SK-N-SH (cell line): Measurements from ENCODE around the gene AUTS2. TPM values are rescaled to one million over a fixed set of nuclear protein-coding genes. Genes with fewer than 3 reads are reported as not detected.

Experiments
- CTCF ChIA-PET: fragments of 300-600, 350-600 bp; formaldehyde crosslinking; extraction: SDS; loops from one replicate; lab custom pipeline; 2021; lab: Yijun Ruan, JAX
- POLR2A ChIA-PET: fragments of 350-600 bp; sonication (Branson Sonifier 250); formaldehyde crosslinking; extraction: SDS; loops from one replicate; lab custom pipeline; 2020; ENCODE audit warnings: antibody characterized with exemption, inconsistent platforms; lab: Yijun Ruan, JAX
- DNase-seq: peaks from one replicate; pipeline ENCODE4 v3.0.0; 2012
- H2AFZ ChIP-seq: fragments of 200-600 bp; sonication (generic); 2 replicates; pipeline ENCODE4 v1.8.1; 2016; ENCODE audit warnings: antibody characterized with exemption, mild to moderate bottlenecking, low read depth
- H3F3A ChIP-seq: fragments of 200-600 bp; sonication (generic); replicated peaks from 2 replicates; pipeline ENCODE3; 2016; ENCODE audit warnings: antibody characterized with exemption, mild to moderate bottlenecking; ENCODE audit not compliant: insufficient read depth
- H3K27ac ChIP-seq, 2 experiments: fragments of 200-500 bp in 1 of 2; fragments of 200-600 bp in 1 of 2; sonication (Bioruptor generic) in 1 of 2; sonication (generic), shearing (Covaris generic) in 1 of 2; 2 replicates each; pipeline versions ENCODE4 v1.5.1 to v1.6.1; 2014 to 2016; ENCODE audit warnings: low read depth in 2 of 2, inconsistent platforms in 1 of 2, low read length in 1 of 2, mild to moderate bottlenecking in 1 of 2, mixed read lengths in 1 of 2
- H3K27me3 ChIP-seq: fragments of 200-600 bp; sonication (generic), shearing (Covaris generic); 2 replicates; pipeline ENCODE4 v1.6.1; 2016; ENCODE audit warnings: mixed run types; ENCODE audit not compliant: insufficient read depth
- H3K36me3 ChIP-seq, 2 experiments: fragments of 200-500 bp in 1 of 2; fragments of 200-600 bp in 1 of 2; sonication (Bioruptor generic) in 1 of 2; sonication (generic) in 1 of 2; replicated peaks in 1 of 2; 2 replicates each; pipeline versions ENCODE3 to v1.5.1; 2014 to 2016; ENCODE audit warnings: low read length in 1 of 2, mild to moderate bottlenecking in 1 of 2; ENCODE audit not compliant: insufficient read depth in 2 of 2, control insufficient read depth in 1 of 2
- H3K4me1 ChIP-seq, 2 experiments: fragments of 200-500 bp in 1 of 2; fragments of 200-600 bp in 1 of 2; sonication (Bioruptor generic) in 1 of 2; sonication (generic), shearing (Covaris generic) in 1 of 2; 2 replicates each; pipeline versions ENCODE4 v1.5.1 to v1.6.1; 2014 to 2016; ENCODE audit warnings: low read depth in 1 of 2, low read length in 1 of 2, mixed run types in 1 of 2; ENCODE audit not compliant: insufficient read depth in 2 of 2, control insufficient read depth in 1 of 2
- H3K4me2 ChIP-seq: fragments of 200-600 bp; sonication (generic), shearing (Covaris generic); 2 replicates; pipeline ENCODE4 v1.6.1; 2017; ENCODE audit warnings: mixed run types
- H3K4me3 ChIP-seq, 2 experiments: fragments of 200-500 bp in 1 of 2; fragments of 200-600 bp in 1 of 2; sonication (Bioruptor generic) in 1 of 2; sonication (generic), shearing (Covaris generic) in 1 of 2; 2 replicates each; pipeline versions ENCODE4 v1.5.1 to v1.8.1; 2014 to 2016; ENCODE audit warnings: low read depth in 2 of 2, inconsistent platforms in 1 of 2, low read length in 1 of 2, mild to moderate bottlenecking in 1 of 2, mixed read lengths in 1 of 2, moderate library complexity in 1 of 2
- H3K79me2 ChIP-seq: fragments of 200-600 bp; sonication (generic); 2 replicates; pipeline ENCODE4 v1.8.1; 2017; ENCODE audit warnings: mild to moderate bottlenecking; ENCODE audit not compliant: insufficient read depth
- H3K9ac ChIP-seq: fragments of 200-600 bp; sonication (generic); 2 replicates; pipeline ENCODE4 v1.6.1; 2017; ENCODE audit warnings: mixed run types
- H3K9me2 ChIP-seq: fragments of 200-600 bp; sonication (generic); 2 replicates; pipeline ENCODE4 v1.6.1; 2017; ENCODE audit warnings: mixed run types
- H3K9me3 ChIP-seq: fragments of 200-600 bp; sonication (generic); 2 replicates; pipeline ENCODE4 v1.6.1; 2017; ENCODE audit warnings: mixed run types, mild to moderate bottlenecking, moderate library complexity
- H4K20me1 ChIP-seq: fragments of 200-600 bp; sonication (generic); 2 replicates; pipeline ENCODE4 v1.6.1; 2017; ENCODE audit warnings: mild to moderate bottlenecking, mixed run types; ENCODE audit not compliant: insufficient read depth
- CHD2 ChIP-seq: fragments of 150-350 bp; IDR thresholded peaks from 2 replicates; pipeline ENCODE4 v1.6.1; 2018; ENCODE audit warnings: low read length; ENCODE audit not compliant: partially characterized antibody
- ELF1 ChIP-seq: IDR thresholded peaks from 2 replicates; pipeline ENCODE4 v1.4.0; 2012
- EZH2phosphoT487 ChIP-seq: fragments of 200-600 bp; sonication (generic); IDR thresholded peaks from 2 replicates; pipeline ENCODE4 v1.6.1; 2017; ENCODE audit warnings: low read depth, mixed run types, mild to moderate bottlenecking, antibody characterized with exemption, moderate library complexity, borderline replicate concordance
- FOXJ3 ChIP-seq: sonication (generic); formaldehyde crosslinking; IDR thresholded peaks from 2 replicates; pipeline ENCODE4 v1.5.1; 2020; ENCODE audit warnings: mild to moderate bottlenecking, missing genetic modification reagents
- GATA2 ChIP-seq: sonication (generic); formaldehyde crosslinking; IDR thresholded peaks from 2 replicates; pipeline ENCODE4 v1.5.0; 2020; ENCODE audit warnings: mild to moderate bottlenecking, missing genetic modification reagents
- JUND ChIP-seq: IDR thresholded peaks from 2 replicates; pipeline ENCODE4 v1.4.0; 2012
- MEF2A ChIP-seq: IDR thresholded peaks from 2 replicates; pipeline ENCODE4 v1.4.0; 2012; ENCODE audit warnings: low read depth, borderline replicate concordance
- RXRA ChIP-seq: IDR thresholded peaks from 2 replicates; pipeline ENCODE4 v1.4.0; 2012; ENCODE audit warnings: low read depth, mild to moderate bottlenecking, borderline replicate concordance
- SMC3 ChIP-seq: IDR thresholded peaks from 2 replicates; pipeline ENCODE4 v1.6.1; 2012; ENCODE audit warnings: low read depth, low read length, improper control_type of control experiment
- TEAD4 ChIP-seq: IDR thresholded peaks from 2 replicates; pipeline ENCODE4 v1.4.0; 2012; ENCODE audit warnings: mild to moderate bottlenecking, borderline replicate concordance; ENCODE audit not compliant: insufficient read depth
- WGBS: methylation state at CpG from one replicate; pipeline ENCODE4 v1.1.6; 2017; ENCODE audit warnings: low lambda C conversion rate; 5-methylcytosine and 5-hydroxymethylcytosine counted together
- polyA plus RNA-seq, 3 experiments: library from polyadenylated mRNA; depleted of rRNA; stranded (reverse); fragments of >200 nt; gene quantifications; 2 replicates each; pipeline ENCODE4 v1.2.3, GENCODE V29; 2012
- TF ChIP-seq, protein P1 (sequence below): IDR thresholded peaks from 2 replicates; pipeline ENCODE4 v1.4.0; 2012; ENCODE audit warnings: low read depth, borderline replicate concordance
- TF ChIP-seq, protein P2 (sequence below): fragments of 150-350 bp; IDR thresholded peaks from 2 replicates; pipeline ENCODE4 v1.6.1; 2017; ENCODE audit warnings: antibody characterized with exemption, low read length, low read depth, borderline replicate concordance
- TF ChIP-seq, protein P3 (sequence below): fragments of 200-600 bp; sonication (generic); IDR thresholded peaks from 2 replicates; pipeline ENCODE4 v1.6.1; 2017; ENCODE audit warnings: antibody characterized with exemption, mild to moderate bottlenecking, moderate library complexity
- TF ChIP-seq, protein P4 (sequence below): IDR thresholded peaks from 2 replicates; pipeline ENCODE4 v1.4.0; 2012; ENCODE audit warnings: low read depth

AUTS2 gene
- polyA plus RNA-seq, 1 of the 3 experiments (the other 2 are of a cell fraction) = 15.6 TPM

DNA sequence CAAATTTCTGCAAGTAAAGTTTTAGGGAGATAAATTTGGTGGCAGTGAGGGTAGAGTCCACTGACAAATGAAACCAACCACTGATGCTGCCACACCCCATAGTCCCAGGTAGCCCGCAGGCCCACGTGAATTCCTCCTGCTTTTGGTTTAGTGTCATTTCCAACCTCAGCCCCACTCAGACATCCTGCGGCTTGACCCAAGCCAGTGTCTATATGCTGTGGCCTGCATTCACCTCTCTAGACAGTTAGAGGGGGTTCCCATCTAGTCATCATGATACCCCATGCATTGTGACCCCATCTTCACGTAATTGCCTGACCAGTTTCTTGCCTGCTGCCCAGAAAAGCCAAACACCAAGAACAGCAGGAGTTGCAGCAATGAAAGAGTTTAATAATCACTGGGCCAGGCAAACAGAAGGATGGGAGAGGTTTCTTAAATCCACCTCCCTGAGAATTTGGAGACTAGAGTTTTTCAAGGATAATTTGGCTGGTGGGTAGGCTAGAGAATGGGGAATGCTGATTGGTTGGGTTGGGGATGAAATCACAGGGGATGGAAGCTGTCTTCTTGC lies 1201.6 kb downstream of the AUTS2 start:
- Histone ChIP-seq H3K4me1 (peaks cover 0 to 14% of the 10 kb centered on the region in 2 experiments; a peak in 1 of 4 replicates), H3K79me2 (no peaks in the 10 kb centered on the region), H3F3A (no peaks in the 10 kb centered on the region), H3K4me3 (no peak overlapping the region), H2AFZ (no peak overlapping the region), H3K27ac (no peak overlapping the region), H3K9ac (no peak overlapping the region), H3K9me2 (no peaks in the 10 kb centered on the region), H4K20me1 (no peaks in the 10 kb centered on the region), H3K4me2 (no peak overlapping the region), H3K9me3 (no peaks in the 10 kb centered on the region), H3K36me3 (no peaks in the 10 kb centered on the region), H3K27me3 (no peaks in the 10 kb centered on the region)
- TF ChIP-seq CHD2 (no peak), FOXJ3 (CRISPR knock-in tag) (no peak), JUND (no peak), GATA2 (CRISPR knock-in tag) (no peak), TEAD4 (no peak), SMC3 (no peak), EZH2phosphoT487 (no peak), ELF1 (no peak), MEF2A (no peak), RXRA (no peak)
- TF ChIP-seq, protein P1, sequence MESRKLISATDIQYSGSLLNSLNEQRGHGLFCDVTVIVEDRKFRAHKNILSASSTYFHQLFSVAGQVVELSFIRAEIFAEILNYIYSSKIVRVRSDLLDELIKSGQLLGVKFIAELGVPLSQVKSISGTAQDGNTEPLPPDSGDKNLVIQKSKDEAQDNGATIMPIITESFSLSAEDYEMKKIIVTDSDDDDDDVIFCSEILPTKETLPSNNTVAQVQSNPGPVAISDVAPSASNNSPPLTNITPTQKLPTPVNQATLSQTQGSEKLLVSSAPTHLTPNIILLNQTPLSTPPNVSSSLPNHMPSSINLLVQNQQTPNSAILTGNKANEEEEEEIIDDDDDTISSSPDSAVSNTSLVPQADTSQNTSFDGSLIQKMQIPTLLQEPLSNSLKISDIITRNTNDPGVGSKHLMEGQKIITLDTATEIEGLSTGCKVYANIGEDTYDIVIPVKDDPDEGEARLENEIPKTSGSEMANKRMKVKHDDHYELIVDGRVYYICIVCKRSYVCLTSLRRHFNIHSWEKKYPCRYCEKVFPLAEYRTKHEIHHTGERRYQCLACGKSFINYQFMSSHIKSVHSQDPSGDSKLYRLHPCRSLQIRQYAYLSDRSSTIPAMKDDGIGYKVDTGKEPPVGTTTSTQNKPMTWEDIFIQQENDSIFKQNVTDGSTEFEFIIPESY = no peak
- TF ChIP-seq, protein P2, sequence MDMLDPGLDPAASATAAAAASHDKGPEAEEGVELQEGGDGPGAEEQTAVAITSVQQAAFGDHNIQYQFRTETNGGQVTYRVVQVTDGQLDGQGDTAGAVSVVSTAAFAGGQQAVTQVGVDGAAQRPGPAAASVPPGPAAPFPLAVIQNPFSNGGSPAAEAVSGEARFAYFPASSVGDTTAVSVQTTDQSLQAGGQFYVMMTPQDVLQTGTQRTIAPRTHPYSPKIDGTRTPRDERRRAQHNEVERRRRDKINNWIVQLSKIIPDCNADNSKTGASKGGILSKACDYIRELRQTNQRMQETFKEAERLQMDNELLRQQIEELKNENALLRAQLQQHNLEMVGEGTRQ = no peak
- TF ChIP-seq, protein P3, sequence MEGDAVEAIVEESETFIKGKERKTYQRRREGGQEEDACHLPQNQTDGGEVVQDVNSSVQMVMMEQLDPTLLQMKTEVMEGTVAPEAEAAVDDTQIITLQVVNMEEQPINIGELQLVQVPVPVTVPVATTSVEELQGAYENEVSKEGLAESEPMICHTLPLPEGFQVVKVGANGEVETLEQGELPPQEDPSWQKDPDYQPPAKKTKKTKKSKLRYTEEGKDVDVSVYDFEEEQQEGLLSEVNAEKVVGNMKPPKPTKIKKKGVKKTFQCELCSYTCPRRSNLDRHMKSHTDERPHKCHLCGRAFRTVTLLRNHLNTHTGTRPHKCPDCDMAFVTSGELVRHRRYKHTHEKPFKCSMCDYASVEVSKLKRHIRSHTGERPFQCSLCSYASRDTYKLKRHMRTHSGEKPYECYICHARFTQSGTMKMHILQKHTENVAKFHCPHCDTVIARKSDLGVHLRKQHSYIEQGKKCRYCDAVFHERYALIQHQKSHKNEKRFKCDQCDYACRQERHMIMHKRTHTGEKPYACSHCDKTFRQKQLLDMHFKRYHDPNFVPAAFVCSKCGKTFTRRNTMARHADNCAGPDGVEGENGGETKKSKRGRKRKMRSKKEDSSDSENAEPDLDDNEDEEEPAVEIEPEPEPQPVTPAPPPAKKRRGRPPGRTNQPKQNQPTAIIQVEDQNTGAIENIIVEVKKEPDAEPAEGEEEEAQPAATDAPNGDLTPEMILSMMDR = no peak
- TF ChIP-seq, protein P4, sequence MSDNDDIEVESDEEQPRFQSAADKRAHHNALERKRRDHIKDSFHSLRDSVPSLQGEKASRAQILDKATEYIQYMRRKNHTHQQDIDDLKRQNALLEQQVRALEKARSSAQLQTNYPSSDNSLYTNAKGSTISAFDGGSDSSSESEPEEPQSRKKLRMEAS = no peak
- peak; percentile 2 for DNase-seq
- CTCF ChIA-PET = interaction anchor here (3.6 kb wide), 1 partner anchor 29 kb away, joined by 12 read pairs; no protein-coding TSS in a partner anchor
- POLR2A ChIA-PET = no interaction called here
- 79% methylated on average over 4 of the region's 4 CpGs for WGBS
